ENCODE measurements around the gene SOX5.

GRCh38 chr12:23731493-23731892, 218.0 kb downstream of the SOX5 start:
- TF ChIP-seq CTCF (IDR thresholded peaks at IDR 0.05 in 2 of 3, conservative IDR thresholded peaks at IDR 0.05 in 1 of 3; ENCODE audit: borderline replicate concordance in 1 of 3, insufficient read depth in 1 of 3, low read depth in 2 of 3, low read length in 2 of 3), result no peak
- no peak for TF ChIP-seq ATF3 (IDR thresholded peaks at IDR 0.05)
- TF ChIP-seq MAX (IDR thresholded peaks at IDR 0.05), result no peak
- TF ChIP-seq YY1 (IDR thresholded peaks at IDR 0.05; ENCODE audit: extremely low read depth, insufficient replicate concordance, low read depth, low read length), result no peak
- TF ChIP-seq EZH2 (IDR thresholded peaks at IDR 0.05), result no peak
- TF ChIP-seq REST (IDR thresholded peaks at IDR 0.05; ENCODE audit: low read depth), result no peak
- no peak for TF ChIP-seq CEBPB (IDR thresholded peaks at IDR 0.05; ENCODE audit: low read depth)
- TF ChIP-seq JUND (IDR thresholded peaks at IDR 0.05), result no peak
